ENCODE data around the gene ERFL.

DNA sequence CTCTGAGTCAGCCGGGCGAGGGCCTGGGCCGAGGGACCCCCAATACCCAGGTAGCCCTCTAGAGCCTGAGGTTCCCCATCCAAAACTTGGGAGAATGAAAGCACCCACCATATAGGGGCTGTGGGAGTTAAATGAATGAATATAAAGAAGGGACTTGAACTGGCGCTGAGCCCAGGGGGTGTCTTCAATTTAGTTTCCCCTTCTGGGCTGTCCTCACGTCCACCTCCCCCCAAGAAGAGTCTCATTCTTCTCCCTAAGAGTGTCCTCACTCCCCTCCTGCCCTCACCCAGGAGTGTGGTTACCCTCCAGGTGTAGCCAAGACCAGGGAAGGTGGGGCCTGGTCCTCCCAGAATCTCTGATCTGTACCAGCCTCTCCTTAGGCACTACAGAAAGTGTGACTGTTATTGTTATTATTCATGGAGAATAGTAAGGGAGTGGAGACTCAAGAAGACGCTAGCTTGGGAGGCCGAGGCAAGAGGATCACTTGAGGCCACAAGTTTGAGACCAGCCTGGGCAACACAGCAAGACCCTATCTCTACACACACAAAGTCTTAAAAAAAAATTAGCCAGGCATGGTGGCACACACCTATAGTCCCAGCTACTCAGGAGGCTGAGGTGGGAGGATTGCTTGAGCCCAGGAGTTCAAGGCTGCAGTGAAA, 48.5 kb downstream of the ERFL start:
- TF ChIP-seq CTCF (conservative IDR thresholded peaks at IDR 0.05; ENCODE audit: low read depth, low read length) (no peak), CHD1 (IDR thresholded peaks at IDR 0.05; ENCODE audit: low read depth, low read length) (no peak), MAZ (IDR thresholded peaks at IDR 0.05; ENCODE audit: borderline replicate concordance, low read depth, low read length) (no peak), SMC3 (IDR thresholded peaks at IDR 0.05; ENCODE audit: low read depth, low read length) (no peak), RFX5 (IDR thresholded peaks at IDR 0.05; ENCODE audit: low read depth, low read length) (no peak), RAD21 (IDR thresholded peaks at IDR 0.05; ENCODE audit: low read length) (no peak), POLR2A (IDR thresholded peaks at IDR 0.05; ENCODE audit: low read depth, low read length) (no peak), MXI1 (IDR thresholded peaks at IDR 0.05; ENCODE audit: borderline replicate concordance, low read depth, low read length) (no peak), BHLHE40 (IDR thresholded peaks at IDR 0.05; ENCODE audit: low read depth, low read length) (no peak), RCOR1 (IDR thresholded peaks at IDR 0.05; ENCODE audit: insufficient replicate concordance, low read length) (no peak), CEBPB (IDR thresholded peaks at IDR 0.05; ENCODE audit: low read depth, low read length) (no peak)
- TF ChIP-seq, protein P1, sequence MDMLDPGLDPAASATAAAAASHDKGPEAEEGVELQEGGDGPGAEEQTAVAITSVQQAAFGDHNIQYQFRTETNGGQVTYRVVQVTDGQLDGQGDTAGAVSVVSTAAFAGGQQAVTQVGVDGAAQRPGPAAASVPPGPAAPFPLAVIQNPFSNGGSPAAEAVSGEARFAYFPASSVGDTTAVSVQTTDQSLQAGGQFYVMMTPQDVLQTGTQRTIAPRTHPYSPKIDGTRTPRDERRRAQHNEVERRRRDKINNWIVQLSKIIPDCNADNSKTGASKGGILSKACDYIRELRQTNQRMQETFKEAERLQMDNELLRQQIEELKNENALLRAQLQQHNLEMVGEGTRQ (IDR thresholded peaks at IDR 0.05; ENCODE audit: low read depth, low read length): no peak

Data from IMR-90 (cell line).